ENCODE measurements around the gene BEND3.

Gene BEND3

GRCh38 chr6:107110200-107110599, 5.1 kb downstream of the BEND3 start:
- no peak for TF ChIP-seq CTCF (IDR thresholded peaks at IDR 0.05; ENCODE audit: low read depth, low read length, missing control alignments)
- no peak overlapping the region for H3K4me3 ChIP-seq (ENCODE audit: low read depth, low read length)
- no peak for DNase-seq (ENCODE audit: low read depth)

- H3K4me3 ChIP-seq (ENCODE audit: low read depth, low read length), result no peak overlapping the region
- TF ChIP-seq CTCF (IDR thresholded peaks at IDR 0.05; ENCODE audit: low read depth, low read length, missing control alignments), result no peak
- no peak for DNase-seq (ENCODE audit: low read depth)
These were observed 7.0 kb downstream of the BEND3 start for GRCh38 chr6:107108201-107108890.

GRCh38 chr6:107107791-107108190, 7.5 kb downstream of the BEND3 start:
- TF ChIP-seq CTCF (IDR thresholded peaks at IDR 0.05; ENCODE audit: low read depth, low read length, missing control alignments), result no peak
- H3K4me3 ChIP-seq (ENCODE audit: low read depth, low read length), result no peak overlapping the region
- DNase-seq (ENCODE audit: low read depth), result no peak

- no peak overlapping the region for H3K4me3 ChIP-seq (ENCODE audit: low read depth, low read length)
- no peak for DNase-seq (ENCODE audit: low read depth)
- no peak for TF ChIP-seq CTCF (IDR thresholded peaks at IDR 0.05; ENCODE audit: low read depth, low read length, missing control alignments)
These were observed 9.2 kb downstream of the BEND3 start for GRCh38 chr6:107106165-107106564.

GRCh38 chr6:107105511-107106116, 9.7 kb downstream of the BEND3 start:
- TF ChIP-seq CTCF (IDR thresholded peaks at IDR 0.05; ENCODE audit: low read depth, low read length, missing control alignments), result no peak
- no peak for DNase-seq (ENCODE audit: low read depth)
- H3K4me3 ChIP-seq (ENCODE audit: low read depth, low read length), result no peak overlapping the region

GRCh38 chr6:107103082-107103481, 12.2 kb downstream of the BEND3 start:
- no peak overlapping the region for H3K4me3 ChIP-seq (ENCODE audit: low read depth, low read length)
- no peak for TF ChIP-seq CTCF (IDR thresholded peaks at IDR 0.05; ENCODE audit: low read depth, low read length, missing control alignments)
- no peak for DNase-seq (ENCODE audit: low read depth)

GRCh38 chr6:107102414-107102805, 12.9 kb downstream of the BEND3 start:
- no peak for TF ChIP-seq CTCF (IDR thresholded peaks at IDR 0.05; ENCODE audit: low read depth, low read length, missing control alignments)
- H3K4me3 ChIP-seq (ENCODE audit: low read depth, low read length), result no peak overlapping the region
- DNase-seq (ENCODE audit: low read depth), result no peak

All from GM12864 (cell line).